Transverse colon (tissue), 4 donors: ENCODE data around the gene CLDN6. TPM values are rescaled to one million over a fixed set of nuclear protein-coding genes. Genes with fewer than 3 reads are reported as not detected.
A peak's percentile ranks its signal among the peaks of the same experiment; 100 is the strongest.

Experiments used
- DNase-seq: peaks from one replicate; pipeline ENCODE4 v3.0.0-alpha.2; 2019
- H3K27ac ChIP-seq, 4 donors: fragments of 200-600 bp; sonication (generic); 2 replicates each; pipeline ENCODE4 v1.5.1; 2016 to 2018; ENCODE audit warnings: inconsistent platforms in 4 of 4
- H3K27me3 ChIP-seq: fragments of 200-600 bp; sonication (generic); 2 replicates; pipeline ENCODE4 v1.5.1; 2017; ENCODE audit warnings: inconsistent platforms
- H3K36me3 ChIP-seq, 4 donors: fragments of 200-600 bp; sonication (generic); 2 replicates each; pipeline ENCODE4 v1.5.1; 2017 to 2019; ENCODE audit warnings: inconsistent platforms in 4 of 4
- H3K4me1 ChIP-seq, 4 donors: fragments of 200-600 bp; sonication (generic); 2 replicates each; pipeline ENCODE4 v1.5.1; 2017 to 2020; ENCODE audit warnings: inconsistent platforms in 4 of 4
- H3K4me3 ChIP-seq, 4 donors: fragments of 200-600 bp; sonication (generic); 1 replicate in 1 of 4; 2 replicates in 3 of 4; pipeline versions ENCODE4 v1.5.1 to v1.6.1; 2017 to 2019; ENCODE audit warnings: inconsistent platforms in 4 of 4
- H3K9me3 ChIP-seq, 2 donors: fragments of 200-600 bp; sonication (generic); 2 replicates each; pipeline ENCODE4 v1.5.1; 2017 to 2019; ENCODE audit warnings: inconsistent platforms in 2 of 2
- CTCF ChIP-seq, 5 experiments: fragments of 200-600 bp in 3 of 5; fragments of 450-650 bp in 2 of 5; sonication (generic) in 3 of 5; IDR thresholded peaks; 1 replicate in 2 of 5; 2 replicates in 3 of 5; pipeline ENCODE4 v1.5.1; 2016 to 2017; ENCODE audit warnings: antibody characterized with exemption in 5 of 5, inconsistent platforms in 3 of 5, mild to moderate bottlenecking in 2 of 5, moderate library complexity in 1 of 5
- EP300 ChIP-seq: sonication (generic); formaldehyde crosslinking; IDR thresholded peaks from one replicate; pipeline ENCODE4 v1.6.1; 2017; ENCODE audit warnings: antibody characterized with exemption, low read depth
- POLR2A ChIP-seq: fragments of 450-650 bp; IDR thresholded peaks from one replicate; pipeline ENCODE4 v1.6.1; 2016; ENCODE audit warnings: antibody characterized with exemption, mild to moderate bottlenecking, moderate library complexity
- POLR2AphosphoS5 ChIP-seq, 3 donors: sonication (generic); formaldehyde crosslinking; IDR thresholded peaks; one replicate each; pipeline ENCODE4 v1.6.1; 2016; ENCODE audit warnings: antibody characterized with exemption in 3 of 3
- WGBS, 2 donors: methylation state at CpG; one replicate each; pipeline ENCODE4 v1.1.5; 2018; ENCODE audit warnings: low coverage in 1 of 2; 5-methylcytosine and 5-hydroxymethylcytosine counted together
- in situ Hi-C, 4 donors: fragments of 200-750 bp; cut with MboI; loops; one replicate each; pipeline versions ENCODE4 v1.15.0 to v1.15.1; 2017; ENCODE audit warnings: low sequenced_read_pairs in 3 of 4, low pct_ligation_motif_present in 1 of 4, low pct_unique_long_range_greater_than_20kb in 1 of 4
- intact Hi-C: fragments of 100-400 bp; cut with DNase I; formaldehyde crosslinking; loops from one replicate; pipeline ENCODE4 v1.15.1; 2023; ENCODE audit warnings: low total_unique reads
- small RNA-seq, 4 donors: library from RNA; depleted of rRNA; stranded (forward); fragments of <200 nt; gene quantifications; one replicate each; pipeline ENCODE3, GENCODE V24; 2016
- total RNA-seq, 4 donors: library from RNA; depleted of rRNA; stranded (reverse); fragments of >200 nt; gene quantifications; one replicate each; pipeline ENCODE4 v1.1.0, GENCODE V29; 2016

CLDN6 gene
- total RNA-seq, 4 donors from 2014 or later: not detected

GRCh38 chr16:2967721-2968161 lies 50.2 kb downstream of the CLDN6 start:
- intact Hi-C loops (no loop called here), in situ Hi-C loops (no loop called here)
- WGBS, 2 donors: 68% methylated on average over 32 of the region's 33 CpGs; no CpG with 5 or more reads in 1 of the 2 donors
- Histone ChIP-seq H3K36me3 (no peaks in the 10 kb centered on the region), H3K4me1 (peaks cover 36 to 66% (median 61%) of the 10 kb centered on the region in 4 donors), H3K27me3 (peaks cover 61% of the 10 kb centered on the region), H3K4me3 (peak overlapping the region in 1 of 4 donors; percentile 35), H3K27ac (no peak overlapping the region), H3K9me3 (no peaks in the 10 kb centered on the region)
- no peak for DNase-seq
- no peak for TF ChIP-seq EP300
- TF ChIP-seq POLR2AphosphoS5 (IDR thresholded peaks at IDR 0.05): no peak
- TF ChIP-seq POLR2A: no peak
- TF ChIP-seq CTCF (IDR thresholded peaks at IDR 0.05): no peak

- Histone ChIP-seq H3K36me3 (no peaks in the 10 kb centered on the region), H3K27me3 (peaks cover 66% of the 10 kb centered on the region), H3K27ac (no peak overlapping the region), H3K4me1 (peaks cover 36 to 66% (median 61%) of the 10 kb centered on the region in 4 donors), H3K4me3 (peak overlapping the region in 2 of 4 donors; percentile 20 to 35), H3K9me3 (no peaks in the 10 kb centered on the region)
- WGBS, 2 donors: 21% methylated on average over 24 of the region's 51 CpGs; no CpG with 5 or more reads in 1 of the 2 donors
- no peak for DNase-seq
- in situ Hi-C loops (no loop called here), intact Hi-C loops (no loop called here)
- no peak for TF ChIP-seq POLR2A
- no peak for TF ChIP-seq POLR2AphosphoS5 (IDR thresholded peaks at IDR 0.05)
- no peak for TF ChIP-seq EP300
- TF ChIP-seq CTCF (IDR thresholded peaks at IDR 0.05): no peak
Observed at GRCh38 chr16:2967211-2967631, 50.8 kb downstream of the CLDN6 start.

- in situ Hi-C loops: no loop called here
- Histone ChIP-seq H3K36me3 (no peaks in the 10 kb centered on the region), H3K4me3 (peak overlapping the region in 2 of 4 donors; percentile 20 to 35), H3K9me3 (no peaks in the 10 kb centered on the region), H3K4me1 (peaks cover 36 to 66% (median 61%) of the 10 kb centered on the region in 4 donors), H3K27ac (no peak overlapping the region), H3K27me3 (peaks cover 70% of the 10 kb centered on the region)
- WGBS, 2 donors: 15% methylated on average over 15 of the region's 46 CpGs; no CpG with 5 or more reads in 1 of the 2 donors
- intact Hi-C loops: no loop called here
- TF ChIP-seq POLR2A: no peak
- no peak for TF ChIP-seq POLR2AphosphoS5 (IDR thresholded peaks at IDR 0.05)
- TF ChIP-seq CTCF (IDR thresholded peaks at IDR 0.05): no peak
- TF ChIP-seq EP300: no peak
- peak; percentile 37 for DNase-seq
Observed at GRCh38 chr16:2966808-2967191, 51.2 kb downstream of the CLDN6 start.

- H3K4me1 ChIP-seq: peaks cover 36 to 66% (median 61%) of the 10 kb centered on the region in 4 donors
- no peak overlapping the region for H3K27ac ChIP-seq
- H3K36me3 ChIP-seq: no peaks in the 10 kb centered on the region
- H3K27me3 ChIP-seq: peaks cover 76% of the 10 kb centered on the region
- no peaks in the 10 kb centered on the region for H3K9me3 ChIP-seq
- TF ChIP-seq EP300 (no peak), POLR2AphosphoS5 (IDR thresholded peaks at IDR 0.05) (no peak)
- H3K4me3 ChIP-seq: peak overlapping the region in 2 of 4 donors; percentile 20 to 35
- peak; percentile 8 for DNase-seq
- WGBS, 2 donors: 57% methylated on average over 33 of the region's 39 CpGs; no CpG with 5 or more reads in 1 of the 2 donors
- in situ Hi-C loops: no loop called here
- intact Hi-C loops: no loop called here
Observed at GRCh38 chr16:2966043-2966807, 51.8 kb downstream of the CLDN6 start.

Small RNA genes within 50 kb of the gene (small RNA-seq; reads per million reads assigned to genes)
- gene LINC00514: 0 to 0.28 (median 0) reads per million in 4 donors

Other genes starting within 250 kb of the CLDN6 start
- gene ELOB, start 240.9 kb downstream of the CLDN6 start, total RNA-seq: 100 to 1,000 TPM; 133 to 433 (median 288) TPM
- not detected for gene PRSS33, start 230.6 kb downstream of the CLDN6 start, total RNA-seq
- not detected for gene PRSS41, start 219.7 kb downstream of the CLDN6 start, total RNA-seq
- gene PRSS21, start 200.9 kb downstream of the CLDN6 start, total RNA-seq: 1 to 10 TPM in 2 of 4 donors, not detected in 2; 1.6 to 1.9 TPM
- gene ZG16B, start 187.9 kb downstream of the CLDN6 start, total RNA-seq: 10 to 100 TPM in 2 of 4 donors, 1 to 10 TPM in 1, not detected in 1; 5.2 to 28.3 (median 15.9) TPM
- 10 to 100 TPM in 1 of 4 donors, 1 to 10 TPM in 1, not detected in 2; 2.5 to 11.2 TPM for gene PRSS22, start 160.0 kb downstream of the CLDN6 start, total RNA-seq
- 10 to 100 TPM; 35.0 to 74.4 (median 50.9) TPM for gene FLYWCH2, start 135.0 kb downstream of the CLDN6 start, total RNA-seq
- 10 to 100 TPM; 29.1 to 59.1 (median 34.6) TPM for gene FLYWCH1, start 106.3 kb downstream of the CLDN6 start, total RNA-seq
- gene KREMEN2, start 53.9 kb downstream of the CLDN6 start, total RNA-seq: 1 to 10 TPM in 2 of 4 donors, under 1 TPM in 1, not detected in 1; 0.79 to 3.2 (median 1.1) TPM
- 1 to 10 TPM in 3 of 4 donors, not detected in 1; 3.0 to 5.9 (median 4.4) TPM for gene PAQR4, start 48.8 kb downstream of the CLDN6 start, total RNA-seq
- 1 to 10 TPM in 2 of 4 donors, under 1 TPM in 1, not detected in 1; 0.55 to 3.6 (median 3.0) TPM for gene PKMYT1, start 37.7 kb downstream of the CLDN6 start, total RNA-seq
- 1 to 10 TPM in 1 of 4 donors, under 1 TPM in 1, not detected in 2; 0.55 to 1.1 TPM for gene CLDN9, start 5.3 kb downstream of the CLDN6 start, total RNA-seq
- 10 to 100 TPM; 13.3 to 50.5 (median 19.9) TPM for gene TNFRSF12A, start 2.2 kb upstream of the CLDN6 start, total RNA-seq
- gene HCFC1R1, start 5.8 kb upstream of the CLDN6 start, total RNA-seq: 10 to 100 TPM in 2 of 4 donors, 1 to 10 TPM in 2; 4.4 to 35.4 (median 17.5) TPM
- gene THOC6, start 5.9 kb upstream of the CLDN6 start, total RNA-seq: 10 to 100 TPM; 10.1 to 42.8 (median 17.6) TPM
- 100 to 1,000 TPM; 123 to 357 (median 167) TPM for gene BICDL2, start 18.8 kb upstream of the CLDN6 start, total RNA-seq
- gene MMP25, start 28.4 kb upstream of the CLDN6 start, total RNA-seq: 1 to 10 TPM in 3 of 4 donors, not detected in 1; 1.6 to 9.4 (median 1.8) TPM
- gene IL32, start 47.5 kb upstream of the CLDN6 start, total RNA-seq: 100 to 1,000 TPM in 3 of 4 donors, 10 to 100 TPM in 1; 21.9 to 720 (median 492) TPM
- gene ZSCAN10, start 81.1 kb upstream of the CLDN6 start, total RNA-seq: not detected
- 10 to 100 TPM in 3 of 4 donors, 1 to 10 TPM in 1; 5.2 to 16.3 (median 15.5) TPM for gene ZNF205, start 94.4 kb upstream of the CLDN6 start, total RNA-seq
- 10 to 100 TPM; 12.1 to 64.3 (median 16.1) TPM for gene ZNF213, start 116.8 kb upstream of the CLDN6 start, total RNA-seq
- not detected for gene OR1F1, start 170.0 kb upstream of the CLDN6 start, total RNA-seq
- gene ZNF200, start 217.0 kb upstream of the CLDN6 start, total RNA-seq: 10 to 100 TPM in 1 of 4 donors, 1 to 10 TPM in 3; 4.9 to 13.0 (median 7.4) TPM
- gene MEFV, start 238.4 kb upstream of the CLDN6 start, total RNA-seq: 1 to 10 TPM in 1 of 4 donors, under 1 TPM in 3; 0.37 to 1.4 (median 0.54) TPM